Measurements from ENCODE around the gene TBX6. TPM values are rescaled to one million over a fixed set of nuclear protein-coding genes. Genes with fewer than 3 reads are reported as not detected.
"Not testable (repeated sequence)": the region's sequence is repeated elsewhere in the genome, so short reads cannot be mapped to it uniquely, and the experiment has no call there.

Gene TBX6
- total RNA-seq, 1 experiment from 2014 or later, result 1.6 TPM

DNA sequence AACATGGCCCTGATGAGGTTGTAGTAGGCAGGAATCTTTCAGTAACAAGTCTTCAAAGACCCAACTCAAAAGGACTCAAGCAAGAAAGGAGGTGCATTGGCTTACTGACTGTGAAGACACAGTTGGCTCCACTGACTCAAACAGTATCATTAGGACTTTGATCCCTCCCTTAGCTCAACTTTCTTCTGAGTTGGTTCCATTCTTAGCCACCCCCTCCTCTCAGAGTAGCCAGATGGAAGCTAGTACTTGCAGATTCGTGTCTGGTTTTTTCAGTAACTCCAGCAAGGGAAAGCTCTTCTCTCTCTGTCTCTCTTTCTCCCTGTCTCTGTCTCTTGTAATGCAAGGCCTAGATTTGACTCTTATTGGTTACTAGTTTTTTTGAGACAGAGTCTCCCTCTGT is 36.3 kb upstream of the TBX6 start:
- Histone ChIP-seq H3K23me2 (ENCODE audit: insufficient read length, low read depth, low read length, poor library complexity, severe bottlenecking) (no peaks in the 10 kb centered on the region), H3K9me3 (ENCODE audit: control insufficient read depth, low read depth, low read length) (no peaks in the 10 kb centered on the region), H4K91ac (ENCODE audit: insufficient read length, low read depth, low read length) (no peak overlapping the region), H3K79me2 (ENCODE audit: insufficient read depth, low read length) (no peaks in the 10 kb centered on the region), H4K8ac (replicated peaks; ENCODE audit: insufficient read length, low read depth, low read length) (no peak overlapping the region), H4K20me1 (ENCODE audit: control insufficient read depth, insufficient read depth, insufficient read length) (no peaks in the 10 kb centered on the region), H2BK120ac (ENCODE audit: low read depth, low read length, poor library complexity, severe bottlenecking) (no peak overlapping the region), H3K79me1 (ENCODE audit: insufficient read depth, low read depth, low read length, poor library complexity, severe bottlenecking) (no peaks in the 10 kb centered on the region), H2BK20ac (ENCODE audit: low read depth, low read length, poor library complexity, severe bottlenecking) (no peak overlapping the region), H3K23ac (ENCODE audit: insufficient read length, low read depth, low read length) (no peak overlapping the region), H3K9ac (ENCODE audit: extremely low read depth, insufficient read length, low read length) (no peak overlapping the region), H2BK15ac (ENCODE audit: low read depth, low read length) (no peak overlapping the region), H3T11ph (ENCODE audit: low read length) (no peak overlapping the region), H4K5ac (ENCODE audit: insufficient read length, low read depth, low read length) (no peak overlapping the region), H2AFZ (ENCODE audit: low read length) (no peak overlapping the region), H2BK12ac (ENCODE audit: insufficient read length, low read depth, low read length) (no peak overlapping the region), H3K14ac (ENCODE audit: insufficient read depth, low read length) (no peak overlapping the region), H3K4ac (ENCODE audit: low read depth, low read length) (no peak overlapping the region), H2AK5ac (ENCODE audit: insufficient read length, low read length) (no peak overlapping the region), H3K27ac (ENCODE audit: insufficient read length, low read depth, low read length) (no peak overlapping the region), H3K4me1 (ENCODE audit: insufficient read depth, low read length) (no peaks in the 10 kb centered on the region), H3K27me3 (ENCODE audit: insufficient read depth, low read length) (no peaks in the 10 kb centered on the region), H2BK5ac (ENCODE audit: insufficient read length, low read length) (no peak overlapping the region), H3K56ac (ENCODE audit: insufficient read length, low read depth, low read length) (no peak overlapping the region), H3K18ac (ENCODE audit: insufficient read length, low read depth, low read length) (no peak overlapping the region), H3K4me2 (ENCODE audit: insufficient read depth, insufficient read length, low read length) (no peak overlapping the region)
- no peak overlapping the region for H3K4me3 Mint-ChIP-seq
- peaks cover 4% of the 10 kb centered on the region for H3K27me3 Mint-ChIP-seq (ENCODE audit: low read depth)
- H3K36me3 Mint-ChIP-seq (ENCODE audit: insufficient read depth in 1 of 3, low read depth in 3 of 3), result no peaks in the 10 kb centered on the region
- no peak for DNase-seq
- H3K4me1 Mint-ChIP-seq, result peaks cover 0 to 6% of the 10 kb centered on the region in 2 experiments; a peak in 1 of 4 replicates
- H3K27ac Mint-ChIP-seq, result no peak overlapping the region
- no peaks in the 10 kb centered on the region for H3K9me3 Mint-ChIP-seq
- no CpG with 5 or more reads among the region's 1 CpG for WGBS (ENCODE audit: extremely low coverage, insufficient read length, low lambda C conversion rate)
- TF ChIP-seq, protein P1, sequence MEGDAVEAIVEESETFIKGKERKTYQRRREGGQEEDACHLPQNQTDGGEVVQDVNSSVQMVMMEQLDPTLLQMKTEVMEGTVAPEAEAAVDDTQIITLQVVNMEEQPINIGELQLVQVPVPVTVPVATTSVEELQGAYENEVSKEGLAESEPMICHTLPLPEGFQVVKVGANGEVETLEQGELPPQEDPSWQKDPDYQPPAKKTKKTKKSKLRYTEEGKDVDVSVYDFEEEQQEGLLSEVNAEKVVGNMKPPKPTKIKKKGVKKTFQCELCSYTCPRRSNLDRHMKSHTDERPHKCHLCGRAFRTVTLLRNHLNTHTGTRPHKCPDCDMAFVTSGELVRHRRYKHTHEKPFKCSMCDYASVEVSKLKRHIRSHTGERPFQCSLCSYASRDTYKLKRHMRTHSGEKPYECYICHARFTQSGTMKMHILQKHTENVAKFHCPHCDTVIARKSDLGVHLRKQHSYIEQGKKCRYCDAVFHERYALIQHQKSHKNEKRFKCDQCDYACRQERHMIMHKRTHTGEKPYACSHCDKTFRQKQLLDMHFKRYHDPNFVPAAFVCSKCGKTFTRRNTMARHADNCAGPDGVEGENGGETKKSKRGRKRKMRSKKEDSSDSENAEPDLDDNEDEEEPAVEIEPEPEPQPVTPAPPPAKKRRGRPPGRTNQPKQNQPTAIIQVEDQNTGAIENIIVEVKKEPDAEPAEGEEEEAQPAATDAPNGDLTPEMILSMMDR (conservative IDR thresholded peaks at IDR 0.05), result no peak

DNA sequence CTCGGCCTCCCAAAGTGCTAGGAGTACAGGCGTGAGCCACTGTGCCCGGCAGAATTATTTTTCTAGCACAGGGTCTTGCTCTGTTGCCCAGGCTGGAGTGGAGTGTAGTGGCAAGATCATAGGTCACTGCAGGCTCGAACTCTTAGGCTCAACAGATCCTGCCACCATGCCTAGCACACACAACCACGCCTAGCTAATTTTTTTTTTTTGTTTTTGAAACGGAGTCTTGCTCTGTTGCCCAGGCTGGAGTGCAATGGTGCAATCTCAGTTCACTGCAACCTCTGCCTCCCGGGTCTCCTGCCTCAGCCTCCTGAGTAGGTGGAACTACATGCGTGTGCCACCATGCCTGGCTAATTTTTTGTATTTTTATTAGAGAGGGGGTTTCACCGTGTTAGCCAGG is 34.0 kb upstream of the TBX6 start:
- not testable (repeated sequence) for H3K36me3 Mint-ChIP-seq (ENCODE audit: insufficient read depth in 1 of 3, low read depth in 3 of 3); H3K79me1 ChIP-seq (ENCODE audit: insufficient read depth, low read depth, low read length, poor library complexity, severe bottlenecking); H3K4me2 ChIP-seq (ENCODE audit: insufficient read depth, insufficient read length, low read length); H3T11ph ChIP-seq (ENCODE audit: low read length); H3K56ac ChIP-seq (ENCODE audit: insufficient read length, low read depth, low read length); H3K79me2 ChIP-seq (ENCODE audit: insufficient read depth, low read length); H3K23ac ChIP-seq (ENCODE audit: insufficient read length, low read depth, low read length); H3K27me3 ChIP-seq (ENCODE audit: insufficient read depth, low read length); H3K18ac ChIP-seq (ENCODE audit: insufficient read length, low read depth, low read length); H2BK12ac ChIP-seq (ENCODE audit: insufficient read length, low read depth, low read length); H3K27ac Mint-ChIP-seq; DNase-seq; H2BK15ac ChIP-seq (ENCODE audit: low read depth, low read length); H3K9me3 ChIP-seq (ENCODE audit: control insufficient read depth, low read depth, low read length); H3K27me3 Mint-ChIP-seq (ENCODE audit: low read depth); H3K4me3 Mint-ChIP-seq; H3K9me3 Mint-ChIP-seq; H3K27ac ChIP-seq (ENCODE audit: insufficient read length, low read depth, low read length); H2BK5ac ChIP-seq (ENCODE audit: insufficient read length, low read length); H3K14ac ChIP-seq (ENCODE audit: insufficient read depth, low read length); H2BK120ac ChIP-seq (ENCODE audit: low read depth, low read length, poor library complexity, severe bottlenecking); H2AK5ac ChIP-seq (ENCODE audit: insufficient read length, low read length); H2AFZ ChIP-seq (ENCODE audit: low read length); H4K91ac ChIP-seq (ENCODE audit: insufficient read length, low read depth, low read length); H3K4me1 ChIP-seq (ENCODE audit: insufficient read depth, low read length); H3K9ac ChIP-seq (ENCODE audit: extremely low read depth, insufficient read length, low read length); H4K5ac ChIP-seq (ENCODE audit: insufficient read length, low read depth, low read length); H4K20me1 ChIP-seq (ENCODE audit: control insufficient read depth, insufficient read depth, insufficient read length); H3K23me2 ChIP-seq (ENCODE audit: insufficient read length, low read depth, low read length, poor library complexity, severe bottlenecking); H4K8ac ChIP-seq (replicated peaks; ENCODE audit: insufficient read length, low read depth, low read length); H2BK20ac ChIP-seq (ENCODE audit: low read depth, low read length, poor library complexity, severe bottlenecking); H3K4ac ChIP-seq (ENCODE audit: low read depth, low read length)
- peaks cover 8 to 14% of the 10 kb centered on the region in 2 experiments for H3K4me1 Mint-ChIP-seq
- WGBS (ENCODE audit: extremely low coverage, insufficient read length, low lambda C conversion rate), result no CpG with 5 or more reads among the region's 9 CpGs

All from H9 (cell line).